HG02588 (cell line): ENCODE data around the gene STK33.
A peak's percentile ranks its signal among the peaks of the same experiment; 100 is the strongest.

Experiments
- ATAC-seq: cut with Tn5 transposase; IDR thresholded peaks from one replicate; pipeline ENCODE4 v1.9.1; 2021; ENCODE audit warnings: mild to moderate bottlenecking, moderate library complexity; ENCODE audit not compliant: unreplicated experiment

The STK33 gene

DNA sequence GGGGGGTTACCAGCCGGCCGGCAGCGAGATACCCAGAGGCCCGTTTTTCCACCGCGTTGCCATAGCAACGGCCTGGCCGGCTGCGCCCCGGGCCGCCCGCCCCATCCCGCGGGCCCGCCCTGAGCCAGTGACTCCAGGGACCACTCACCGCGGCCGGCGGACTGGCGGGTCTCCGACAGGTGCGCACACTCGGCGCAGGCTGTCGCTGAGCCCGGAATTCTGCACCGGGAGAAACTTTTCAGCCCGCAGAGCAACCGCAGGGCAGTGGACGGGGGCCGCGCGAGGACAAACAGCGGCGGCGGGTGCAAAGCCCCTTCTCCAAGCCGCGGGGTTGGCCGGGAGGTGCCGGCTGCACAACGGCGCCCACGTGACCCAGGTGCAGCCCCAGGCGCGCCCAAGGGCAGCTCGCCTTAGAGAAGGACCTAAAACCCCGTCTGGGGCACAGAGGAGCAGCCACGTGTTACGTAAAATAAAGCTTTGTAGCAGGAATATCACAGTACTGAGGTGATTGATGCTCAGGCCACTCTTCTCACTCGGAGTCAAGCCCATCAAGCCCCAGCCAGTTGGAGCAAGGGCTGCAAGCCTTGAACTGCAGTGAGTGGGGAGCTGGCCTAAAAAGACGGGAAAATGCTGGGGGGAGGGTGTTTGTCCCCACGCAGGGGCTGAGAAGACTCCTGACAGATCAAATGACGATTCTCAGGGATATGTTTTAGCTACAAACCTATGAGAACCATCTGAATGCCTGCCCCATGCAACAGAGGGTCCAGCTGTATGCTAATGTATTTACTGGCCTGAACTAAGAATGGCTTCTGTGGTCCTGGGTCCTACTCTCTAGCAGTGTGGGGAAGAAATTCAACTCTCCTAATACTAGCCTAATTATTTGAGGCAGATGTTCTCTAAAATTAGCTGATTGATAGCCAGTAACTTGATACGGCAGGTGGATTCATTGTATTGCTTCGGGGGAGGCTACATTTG lies at the start of gene STK33:
STK33 (minus strand) TSS at position 294 of the 975 bp plus-strand sequence. CDS start 119,323 bp downstream, outside the sequence.
- peak; percentile 95 for ATAC-seq

DNA sequence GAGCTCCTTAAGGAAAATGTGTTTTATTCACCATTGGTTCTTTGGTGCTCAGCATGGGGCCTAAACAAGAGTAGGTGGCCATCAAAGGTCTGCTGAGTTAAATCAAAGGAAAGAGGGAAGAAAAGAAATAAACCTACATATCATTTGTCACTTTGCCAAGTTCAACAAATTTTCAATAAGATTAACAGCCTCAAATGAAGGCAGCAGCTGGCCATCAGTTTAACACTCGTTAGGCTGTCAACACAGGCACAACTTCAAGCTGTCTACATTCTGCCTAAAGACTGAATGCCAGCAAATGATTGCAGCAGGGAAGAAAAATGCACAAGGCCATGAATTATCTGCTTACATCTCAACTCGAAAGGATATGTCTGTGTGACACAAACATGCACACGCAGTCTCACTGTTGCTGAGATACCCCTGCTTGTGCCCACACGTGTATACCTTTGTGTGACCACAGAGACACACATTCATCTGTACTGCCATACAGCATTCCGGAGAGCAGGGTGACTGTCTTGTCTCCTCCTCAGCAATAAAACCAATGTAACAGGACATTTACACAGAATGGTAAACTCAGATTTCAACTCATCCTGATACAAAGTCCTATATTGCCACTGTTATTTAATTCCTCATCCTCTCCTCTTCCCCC lies 48.3 kb upstream of the STK33 start:
- no peak for ATAC-seq

DNA sequence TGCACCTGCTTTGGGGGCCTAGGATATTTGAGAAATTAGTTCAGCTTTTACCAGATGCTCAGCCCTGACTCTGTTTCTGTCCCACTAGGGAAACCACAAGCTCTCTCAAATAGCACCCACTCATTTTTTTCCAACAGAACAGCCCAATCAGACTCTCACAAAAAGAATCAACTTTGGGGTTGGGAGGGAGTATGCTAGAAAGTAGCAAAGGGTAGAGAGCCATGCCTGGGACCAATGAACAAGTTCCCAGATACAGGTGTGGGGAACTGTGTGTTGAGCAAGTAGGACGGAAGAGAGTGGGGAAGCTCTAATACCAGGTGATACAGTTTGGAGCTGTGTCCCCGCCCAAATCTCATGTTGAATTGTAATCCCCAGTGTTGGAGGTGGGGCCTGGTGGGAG lies 47.3 kb upstream of the STK33 start:
- ATAC-seq = no peak

DNA sequence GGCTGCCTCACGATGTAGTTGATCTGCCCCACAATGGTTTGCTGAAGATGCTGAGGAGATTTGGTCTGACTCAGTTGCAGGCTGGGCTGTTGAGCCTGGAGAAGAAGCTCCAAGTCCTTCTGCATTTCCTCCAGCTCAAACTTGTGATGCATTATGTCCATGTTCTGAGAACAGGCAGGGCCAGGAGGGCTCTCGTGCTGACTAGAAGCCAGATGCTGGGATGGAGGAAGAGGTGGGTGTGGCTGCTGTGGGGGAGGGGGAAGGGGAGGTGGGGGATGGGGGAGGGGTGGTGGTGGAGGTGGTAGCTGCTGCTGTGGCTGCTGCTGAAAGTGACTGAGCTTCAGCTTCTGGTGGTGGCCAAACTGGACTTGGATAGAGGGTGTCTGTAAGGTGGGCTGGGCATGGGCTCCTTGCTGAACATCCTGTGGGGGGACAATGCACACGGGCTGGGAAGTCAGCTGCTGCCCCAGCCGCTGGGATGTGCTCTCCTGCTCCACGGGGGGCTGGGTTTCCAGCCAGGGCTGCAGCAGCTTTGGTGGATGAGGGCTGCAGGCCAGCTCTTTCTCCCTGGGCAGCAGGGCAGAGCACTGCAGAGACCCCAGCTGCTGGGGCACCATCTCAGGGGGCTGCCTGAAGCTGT lies 46.4 kb upstream of the STK33 start:
- no peak for ATAC-seq

DNA sequence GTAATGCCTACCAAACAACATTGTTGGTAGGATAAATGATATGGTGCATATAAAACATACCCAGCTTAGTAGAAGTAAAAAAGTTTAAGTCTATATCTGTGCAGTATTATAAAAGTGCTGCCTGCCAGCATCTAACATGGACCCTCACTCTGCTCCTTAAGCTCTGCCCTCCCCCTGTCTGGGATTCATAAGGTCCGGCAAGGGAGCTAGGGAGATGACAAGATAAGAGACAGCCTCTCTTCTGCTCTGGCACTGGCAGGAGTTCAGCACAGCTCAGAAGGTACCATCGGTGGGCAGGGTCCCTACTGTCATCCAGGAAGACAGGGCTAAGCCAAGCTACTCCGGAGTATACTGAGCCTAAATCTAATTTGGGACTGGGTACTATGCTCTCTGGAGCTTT lies 45.6 kb upstream of the STK33 start:
- ATAC-seq = no peak

DNA sequence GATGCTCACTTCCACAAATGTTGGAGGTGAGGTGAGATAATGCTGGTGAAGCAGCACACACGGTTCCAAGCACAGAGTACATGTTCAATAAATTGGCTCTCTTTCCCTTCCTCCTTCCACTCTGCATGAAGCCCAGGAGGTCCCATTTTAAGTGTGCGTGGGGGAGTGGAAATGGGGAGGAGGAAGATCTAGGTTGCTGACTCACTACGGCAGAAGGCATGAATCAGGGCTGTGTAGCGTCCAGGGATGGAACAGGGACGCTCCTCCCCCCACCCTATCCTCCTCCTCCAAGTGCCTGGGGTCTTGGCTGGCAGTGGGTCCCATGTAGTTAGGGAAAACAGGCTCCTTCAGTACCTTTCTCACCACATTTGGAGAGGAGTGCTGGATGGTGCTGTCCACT lies 44.3 kb upstream of the STK33 start:
- ATAC-seq = no peak

DNA sequence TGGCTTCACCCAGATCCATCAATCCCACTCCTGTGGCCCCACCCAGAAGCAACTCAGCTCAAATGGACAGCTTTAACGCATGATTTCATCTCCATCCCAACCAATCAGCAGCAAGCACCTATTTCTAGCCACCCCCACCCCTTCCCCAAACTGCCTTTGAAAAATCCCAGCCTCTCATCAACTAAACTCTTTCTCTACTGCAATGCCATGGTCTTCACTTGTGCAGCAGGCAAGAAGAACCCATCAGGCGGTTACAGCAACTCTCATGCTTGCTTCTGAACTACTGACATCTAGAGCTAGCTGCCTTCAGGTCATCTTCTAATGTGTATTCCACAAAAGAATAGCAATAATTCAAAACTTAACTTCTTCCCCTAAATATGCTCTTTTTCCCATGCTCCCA lies 42.1 kb upstream of the STK33 start:
- no peak for ATAC-seq

DNA sequence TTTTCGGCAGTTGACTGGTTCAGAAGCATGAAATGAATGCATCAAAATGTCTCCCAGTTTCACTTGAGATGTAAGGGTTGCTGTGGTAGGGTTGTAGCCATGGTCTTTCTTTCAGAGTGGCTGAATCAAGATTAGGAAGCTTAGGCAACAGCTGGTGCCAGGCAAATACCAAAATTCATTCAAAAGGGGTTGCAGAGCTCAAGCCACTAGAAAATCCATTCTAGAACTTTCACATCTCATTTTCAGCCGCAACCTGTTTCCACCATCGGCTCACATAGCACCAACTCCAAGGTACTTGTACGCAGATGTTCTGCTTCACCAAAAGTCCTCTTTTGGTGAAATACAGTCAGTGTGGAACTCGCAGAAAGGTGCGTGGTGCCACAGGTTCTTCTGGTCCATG lies 40.5 kb upstream of the STK33 start:
- ATAC-seq = no peak

DNA sequence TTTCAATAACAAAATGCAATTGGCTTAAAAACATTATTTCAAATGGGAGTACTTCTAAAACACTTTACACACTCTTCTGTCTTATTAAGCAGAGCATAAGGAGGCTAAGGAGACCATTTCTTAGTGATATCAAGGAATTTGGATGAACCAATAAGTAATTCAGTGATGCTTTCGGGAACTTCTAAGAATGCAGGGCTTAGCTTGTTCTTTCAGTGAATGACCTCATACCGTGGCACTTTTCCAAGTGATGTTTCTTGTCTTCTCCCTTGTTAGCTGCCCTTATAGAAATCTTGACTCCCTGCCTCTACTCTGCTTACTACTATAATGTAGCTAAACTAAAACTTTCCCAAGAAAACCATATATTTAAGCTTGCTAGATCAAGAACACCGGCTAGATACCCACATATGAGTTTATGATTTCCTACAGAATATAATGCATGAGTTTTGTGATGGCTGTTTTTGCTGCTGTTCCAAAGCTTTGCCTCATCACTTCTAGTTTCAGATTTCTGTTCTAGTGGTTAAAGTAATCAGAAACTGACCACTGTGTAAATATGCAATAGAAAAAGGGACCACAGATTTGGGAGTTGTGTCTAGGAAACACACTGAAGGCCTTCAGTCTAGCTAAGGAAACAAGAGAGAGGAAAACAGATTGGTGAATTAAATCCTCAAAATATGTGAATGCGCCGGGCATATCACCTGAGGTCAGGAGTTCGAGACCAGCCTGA lies 37.5 kb upstream of the STK33 start:
- no peak for ATAC-seq

DNA sequence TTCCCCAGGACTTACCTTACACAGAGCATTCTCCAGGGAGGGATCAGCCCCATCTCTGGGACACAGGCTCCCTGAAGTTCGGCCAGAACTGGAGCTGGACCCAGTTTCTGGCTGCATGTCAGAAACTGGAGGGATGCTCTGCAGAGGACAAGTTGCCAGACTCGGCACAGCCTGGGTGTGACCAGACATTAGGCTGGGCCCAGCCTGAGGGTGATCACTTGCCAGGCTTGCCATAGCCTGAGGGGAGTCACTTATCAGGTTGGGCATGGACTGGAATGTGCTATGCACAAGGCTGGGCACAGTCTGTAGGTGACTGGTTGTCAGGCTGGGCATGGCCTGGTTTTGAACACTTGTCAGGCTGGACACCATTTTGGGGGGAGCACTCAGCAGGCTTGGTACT lies 30.7 kb upstream of the STK33 start:
- ATAC-seq = no peak

DNA sequence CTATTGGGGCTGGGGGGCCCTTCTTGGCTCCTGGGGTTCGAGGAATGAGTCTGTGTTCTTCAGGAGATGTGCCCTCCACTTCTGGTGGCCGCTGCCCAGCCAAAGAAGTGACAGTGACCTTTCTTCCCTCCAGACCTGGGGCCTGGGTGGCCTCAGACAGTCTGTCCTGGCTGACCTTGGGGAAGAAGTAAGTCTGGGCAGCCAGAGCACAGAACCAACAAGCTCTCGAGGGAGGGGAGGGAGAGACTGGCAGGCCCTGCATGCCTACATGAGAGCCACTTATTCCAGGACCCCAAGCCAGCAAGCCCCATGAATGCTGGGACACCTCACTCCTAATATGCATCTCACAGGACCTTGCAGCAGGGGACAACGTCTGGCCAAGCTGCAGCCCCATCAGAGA lies 27.1 kb upstream of the STK33 start:
- ATAC-seq = no peak

DNA sequence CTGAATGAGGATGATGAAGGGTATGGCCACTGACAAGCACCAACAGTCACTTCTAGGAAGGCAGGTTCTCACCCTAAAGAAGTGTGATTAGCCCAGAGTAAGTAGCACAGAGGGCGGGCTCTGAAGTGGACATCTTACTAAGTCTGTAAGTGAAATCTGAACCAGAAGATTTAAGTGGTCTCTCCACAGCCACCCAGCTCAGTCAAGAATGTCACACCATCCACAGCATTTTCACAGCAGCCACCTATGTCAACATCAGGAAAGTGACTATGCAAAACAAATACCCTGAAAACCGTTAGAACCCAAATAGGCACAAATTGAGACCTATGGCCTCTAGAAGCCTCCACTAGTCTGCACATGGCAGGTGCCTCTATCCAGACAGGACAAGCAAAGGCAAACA lies 23.0 kb upstream of the STK33 start:
- no peak for ATAC-seq

DNA sequence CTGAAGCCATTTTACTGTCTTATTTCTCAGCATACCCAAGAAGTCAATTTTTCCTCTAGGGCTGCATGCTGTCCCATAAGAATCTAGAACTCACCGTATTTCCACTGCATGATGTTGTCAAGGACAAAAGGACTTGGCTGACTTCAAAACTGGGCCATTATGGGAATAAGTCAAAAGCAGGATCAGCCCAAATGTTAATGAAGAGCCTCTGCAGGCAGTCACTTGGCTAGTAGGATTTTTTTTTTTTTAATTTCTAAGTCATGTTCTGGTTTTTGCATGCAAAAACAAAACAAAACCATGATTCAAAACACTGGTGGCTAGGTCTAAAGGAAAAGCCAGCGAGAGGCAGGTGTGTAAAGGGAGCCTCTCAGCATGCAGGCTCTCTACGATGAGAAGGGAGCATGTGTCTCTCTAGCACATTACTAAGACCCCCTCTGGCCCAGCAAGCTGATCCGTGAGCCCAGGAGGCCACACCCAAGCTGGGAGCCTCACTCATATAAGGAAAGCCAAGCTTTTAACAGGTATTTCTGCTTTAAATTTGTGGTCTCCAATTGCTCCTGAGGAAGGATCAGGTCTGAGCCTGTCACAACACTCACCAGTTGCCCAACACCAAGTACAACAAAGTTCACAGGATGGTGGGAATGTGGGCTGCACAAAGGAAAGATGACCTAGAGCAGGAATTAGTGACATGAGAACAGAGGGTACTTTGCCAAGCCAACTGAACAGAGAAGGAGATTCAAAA lies 21.4 kb upstream of the STK33 start:
- ATAC-seq = no peak

DNA sequence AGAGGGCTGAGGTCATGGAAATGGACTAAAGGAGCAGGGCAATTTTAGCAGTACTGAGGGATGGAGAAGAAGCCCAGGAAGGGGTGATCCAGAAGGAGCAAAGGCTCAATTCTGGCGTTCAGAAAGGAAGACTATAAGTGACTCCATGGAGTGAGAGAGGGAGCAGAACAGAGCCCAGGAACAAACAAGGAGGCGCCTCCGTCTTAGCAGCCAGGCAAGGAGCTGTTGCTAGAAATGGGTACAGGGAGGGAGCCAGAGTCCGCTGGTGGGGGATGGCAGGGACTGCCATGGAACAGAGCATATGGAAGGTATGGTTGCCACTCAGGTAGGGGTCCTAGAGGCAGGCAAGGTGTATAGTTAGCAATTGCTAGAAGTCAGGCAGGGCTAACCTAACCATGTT lies 20.5 kb upstream of the STK33 start:
- no peak for ATAC-seq

DNA sequence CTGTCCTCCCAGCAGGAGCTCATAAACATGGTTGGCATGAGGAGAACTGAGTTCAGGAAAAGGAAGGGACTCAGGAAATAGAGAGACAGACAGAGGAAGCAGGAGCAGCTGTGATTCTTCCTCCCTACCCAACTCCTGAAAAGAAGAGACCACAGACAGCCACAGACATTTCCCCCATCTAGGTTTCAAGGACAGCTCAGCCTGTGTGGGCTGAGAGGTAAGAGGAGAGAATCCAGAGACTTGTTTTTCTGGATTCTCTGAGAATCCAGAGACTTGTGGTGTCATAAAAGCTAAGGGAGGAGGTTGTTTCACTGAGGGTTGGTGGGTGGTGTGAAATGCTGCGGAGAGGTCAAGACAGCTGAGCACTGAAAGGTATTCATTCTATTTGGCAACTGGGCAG lies 19.0 kb upstream of the STK33 start:
- no peak for ATAC-seq

DNA sequence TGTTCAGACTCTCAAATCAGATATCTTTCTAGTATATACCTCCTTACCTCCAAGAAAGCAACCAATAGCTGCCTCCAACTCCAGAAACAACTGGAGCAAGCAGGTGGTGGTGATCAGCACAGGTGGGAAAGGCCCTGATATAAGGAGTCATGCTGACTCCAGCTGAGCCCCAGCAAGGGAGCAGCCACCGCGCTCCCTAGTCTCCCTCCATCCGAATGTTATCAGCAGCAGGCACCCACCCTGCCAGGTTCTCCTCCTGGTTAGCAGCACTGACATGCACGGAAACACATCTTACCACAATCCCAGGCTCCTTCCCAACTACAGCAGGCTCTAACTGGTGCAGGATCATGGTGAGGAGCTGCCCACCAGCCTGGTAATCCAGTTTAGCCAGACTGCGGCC lies 18.5 kb upstream of the STK33 start:
- ATAC-seq = no peak

DNA sequence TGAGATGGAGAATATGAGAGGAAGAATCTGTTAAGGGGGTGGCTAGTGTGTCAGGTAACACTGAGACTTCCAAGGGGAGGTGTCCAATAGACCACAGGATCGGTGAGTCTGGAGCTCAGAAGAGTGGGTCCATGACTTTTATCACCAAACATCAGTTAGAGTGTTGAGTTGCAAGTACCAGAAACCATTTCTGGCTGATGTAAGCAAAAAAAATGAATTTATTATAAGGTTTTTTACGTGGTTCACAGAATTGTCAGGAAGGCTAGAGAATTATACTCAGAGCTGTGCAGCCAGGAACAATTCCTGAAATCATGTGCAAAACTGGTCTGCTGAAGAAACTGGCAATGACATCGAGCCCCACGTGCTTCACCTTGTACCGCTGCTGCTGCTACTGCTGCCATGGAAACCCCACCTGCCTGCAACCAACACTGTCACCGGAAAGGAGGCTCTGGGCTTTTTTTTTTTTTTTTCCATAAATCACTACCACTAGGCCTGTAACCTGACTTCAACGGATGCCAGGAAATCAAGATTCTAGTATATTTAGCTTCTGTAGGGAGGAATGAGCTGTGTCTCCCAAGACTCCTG lies 16.6 kb upstream of the STK33 start:
- no peak for ATAC-seq

DNA sequence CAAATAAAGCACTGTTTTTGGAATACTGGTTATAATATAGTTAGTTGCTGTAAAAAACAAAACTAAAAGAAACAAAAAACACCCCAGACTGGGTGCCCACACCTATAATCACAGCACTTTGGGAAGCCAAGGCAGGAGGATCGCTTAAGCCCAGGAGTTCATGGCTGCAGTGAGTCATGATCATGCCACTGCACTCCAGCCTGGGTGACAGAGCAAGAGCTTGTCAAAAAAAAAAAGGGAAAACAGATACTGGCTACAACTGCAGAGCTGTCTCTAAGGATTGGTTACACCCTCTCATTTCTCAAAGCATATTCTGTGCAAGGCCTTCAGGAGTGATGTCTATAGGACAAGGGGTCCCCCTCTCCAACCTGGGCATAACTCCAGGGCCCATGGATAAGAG lies 14.6 kb upstream of the STK33 start:
- ATAC-seq = no peak

DNA sequence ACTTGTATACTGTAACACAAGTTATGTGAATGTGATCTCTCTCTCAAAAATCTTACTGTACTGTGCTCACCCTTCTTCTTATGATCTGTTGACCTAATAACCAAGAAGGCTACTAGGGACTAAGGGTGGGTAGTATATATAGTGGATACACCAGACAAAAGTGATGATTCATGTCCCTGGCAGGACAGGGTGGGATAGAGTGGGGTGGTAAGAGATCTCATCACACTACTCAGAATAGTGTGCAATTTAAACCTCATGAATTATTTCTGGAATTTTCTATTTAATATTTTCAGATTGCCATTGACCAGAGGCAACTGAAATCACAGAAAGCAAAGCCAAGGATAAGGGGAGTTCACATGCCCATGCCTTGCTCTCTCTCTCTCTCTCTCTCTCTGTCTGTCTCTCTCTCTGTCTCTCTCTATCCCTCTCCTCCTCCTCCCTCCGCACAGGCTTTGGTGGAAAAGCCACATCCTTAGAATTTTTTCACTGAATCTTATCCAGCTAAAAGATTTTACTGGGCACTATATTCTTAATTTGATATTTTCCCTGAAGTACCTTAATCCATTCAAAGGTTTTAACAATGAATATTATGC lies 12.0 kb upstream of the STK33 start:
- ATAC-seq = no peak
